ENCODE data around the gene CCSER1.

DNA sequence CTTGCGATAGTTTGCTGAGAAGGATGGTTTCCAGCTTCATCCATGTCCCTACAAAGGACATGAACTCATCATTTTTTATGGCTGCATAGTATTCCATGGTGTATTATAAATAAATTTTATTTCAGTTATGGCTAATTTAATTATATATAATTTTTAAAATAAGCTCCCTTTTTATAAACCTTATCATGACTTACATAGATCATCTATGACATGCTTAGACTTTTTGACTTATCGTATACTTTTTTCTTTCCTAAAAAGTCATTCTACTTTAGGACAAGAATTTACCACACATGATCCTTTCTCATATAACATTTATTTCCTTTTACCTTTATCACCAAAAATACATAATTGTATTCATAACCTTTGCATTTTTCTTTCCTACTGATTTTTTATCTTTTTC is 376.5 kb downstream of the CCSER1 start:
- TF ChIP-seq, protein P1, sequence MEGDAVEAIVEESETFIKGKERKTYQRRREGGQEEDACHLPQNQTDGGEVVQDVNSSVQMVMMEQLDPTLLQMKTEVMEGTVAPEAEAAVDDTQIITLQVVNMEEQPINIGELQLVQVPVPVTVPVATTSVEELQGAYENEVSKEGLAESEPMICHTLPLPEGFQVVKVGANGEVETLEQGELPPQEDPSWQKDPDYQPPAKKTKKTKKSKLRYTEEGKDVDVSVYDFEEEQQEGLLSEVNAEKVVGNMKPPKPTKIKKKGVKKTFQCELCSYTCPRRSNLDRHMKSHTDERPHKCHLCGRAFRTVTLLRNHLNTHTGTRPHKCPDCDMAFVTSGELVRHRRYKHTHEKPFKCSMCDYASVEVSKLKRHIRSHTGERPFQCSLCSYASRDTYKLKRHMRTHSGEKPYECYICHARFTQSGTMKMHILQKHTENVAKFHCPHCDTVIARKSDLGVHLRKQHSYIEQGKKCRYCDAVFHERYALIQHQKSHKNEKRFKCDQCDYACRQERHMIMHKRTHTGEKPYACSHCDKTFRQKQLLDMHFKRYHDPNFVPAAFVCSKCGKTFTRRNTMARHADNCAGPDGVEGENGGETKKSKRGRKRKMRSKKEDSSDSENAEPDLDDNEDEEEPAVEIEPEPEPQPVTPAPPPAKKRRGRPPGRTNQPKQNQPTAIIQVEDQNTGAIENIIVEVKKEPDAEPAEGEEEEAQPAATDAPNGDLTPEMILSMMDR (IDR thresholded peaks at IDR 0.05; ENCODE audit: poor library complexity, severe bottlenecking) = no peak
- TF ChIP-seq SMC3 (conservative IDR thresholded peaks at IDR 0.05; ENCODE audit: poor library complexity) = no peak
- TF ChIP-seq EZH2 (IDR thresholded peaks at IDR 0.05; ENCODE audit: borderline replicate concordance, insufficient read depth, low read length, poor library complexity, severe bottlenecking) = no peak
- no peak for TF ChIP-seq POLR2AphosphoS5 (IDR thresholded peaks at IDR 0.05)
- TF ChIP-seq TAF1 (IDR thresholded peaks at IDR 0.05; ENCODE audit: low read depth) = no peak
- TF ChIP-seq, protein P2, sequence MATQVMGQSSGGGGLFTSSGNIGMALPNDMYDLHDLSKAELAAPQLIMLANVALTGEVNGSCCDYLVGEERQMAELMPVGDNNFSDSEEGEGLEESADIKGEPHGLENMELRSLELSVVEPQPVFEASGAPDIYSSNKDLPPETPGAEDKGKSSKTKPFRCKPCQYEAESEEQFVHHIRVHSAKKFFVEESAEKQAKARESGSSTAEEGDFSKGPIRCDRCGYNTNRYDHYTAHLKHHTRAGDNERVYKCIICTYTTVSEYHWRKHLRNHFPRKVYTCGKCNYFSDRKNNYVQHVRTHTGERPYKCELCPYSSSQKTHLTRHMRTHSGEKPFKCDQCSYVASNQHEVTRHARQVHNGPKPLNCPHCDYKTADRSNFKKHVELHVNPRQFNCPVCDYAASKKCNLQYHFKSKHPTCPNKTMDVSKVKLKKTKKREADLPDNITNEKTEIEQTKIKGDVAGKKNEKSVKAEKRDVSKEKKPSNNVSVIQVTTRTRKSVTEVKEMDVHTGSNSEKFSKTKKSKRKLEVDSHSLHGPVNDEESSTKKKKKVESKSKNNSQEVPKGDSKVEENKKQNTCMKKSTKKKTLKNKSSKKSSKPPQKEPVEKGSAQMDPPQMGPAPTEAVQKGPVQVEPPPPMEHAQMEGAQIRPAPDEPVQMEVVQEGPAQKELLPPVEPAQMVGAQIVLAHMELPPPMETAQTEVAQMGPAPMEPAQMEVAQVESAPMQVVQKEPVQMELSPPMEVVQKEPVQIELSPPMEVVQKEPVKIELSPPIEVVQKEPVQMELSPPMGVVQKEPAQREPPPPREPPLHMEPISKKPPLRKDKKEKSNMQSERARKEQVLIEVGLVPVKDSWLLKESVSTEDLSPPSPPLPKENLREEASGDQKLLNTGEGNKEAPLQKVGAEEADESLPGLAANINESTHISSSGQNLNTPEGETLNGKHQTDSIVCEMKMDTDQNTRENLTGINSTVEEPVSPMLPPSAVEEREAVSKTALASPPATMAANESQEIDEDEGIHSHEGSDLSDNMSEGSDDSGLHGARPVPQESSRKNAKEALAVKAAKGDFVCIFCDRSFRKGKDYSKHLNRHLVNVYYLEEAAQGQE (IDR thresholded peaks at IDR 0.05; ENCODE audit: borderline replicate concordance) = no peak

Data from neural cell (in vitro differentiated cells).